Adrenal gland (tissue), 5 donors: ENCODE measurements around the gene COQ6.

ENCODE experiments used
- CTCF ChIP-seq, 6 experiments: fragments of 450-650 bp in 4 of 6; fragments of 200-600 bp in 2 of 6; sonication (generic) in 1 of 6; IDR thresholded peaks; 1 replicate in 5 of 6; 2 replicates in 1 of 6; pipeline versions ENCODE4 v1.5.1 to v1.8.0; 2016 to 2021; ENCODE audit warnings: antibody characterized with exemption in 6 of 6, mild to moderate bottlenecking in 2 of 6, moderate library complexity in 1 of 6
- POLR2A ChIP-seq, 2 donors: fragments of 450-650 bp; IDR thresholded peaks; one replicate each; pipeline ENCODE4 v1.6.1; 2017; ENCODE audit warnings: antibody characterized with exemption in 2 of 2, mild to moderate bottlenecking in 2 of 2, moderate library complexity in 1 of 2
- donor health status: DM: no; HTN: no; CAD: no.

DNA sequence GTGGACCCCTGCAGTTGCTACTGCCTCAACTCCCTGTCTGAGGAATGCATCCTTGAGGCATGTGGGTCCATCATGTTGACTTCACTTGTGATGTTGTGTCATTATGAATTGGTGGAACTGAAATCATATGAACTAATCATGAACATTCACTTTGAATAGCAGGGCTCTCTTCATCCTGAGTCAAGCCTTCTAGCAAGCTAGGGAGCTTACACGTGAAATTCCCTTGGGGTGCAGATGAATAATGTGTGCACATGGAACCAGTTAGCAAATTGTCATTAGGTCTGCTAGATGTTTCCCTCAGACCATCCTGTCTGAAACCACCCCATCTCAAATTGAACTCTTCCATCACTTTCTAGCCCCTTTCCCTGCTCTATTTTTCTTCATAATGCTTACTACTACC is 3.6 kb downstream of the COQ6 start:
- TF ChIP-seq CTCF (IDR thresholded peaks at IDR 0.05) (no peak), POLR2A (IDR thresholded peaks at IDR 0.05) (no peak)
